SU-DHL-6 (cell line): ENCODE data around the gene ACAP3.

Experiments
- H2AFZ ChIP-seq: fragments of 200-600 bp; sonication (generic); 2 replicates; pipeline ENCODE4 v1.6.1; 2014; ENCODE audit warnings: low read depth, mild to moderate bottlenecking, moderate library complexity, mixed read lengths, antibody characterized with exemption, low read length; ENCODE audit not compliant: severe bottlenecking
- H3F3A ChIP-seq: fragments of 200-600 bp; shearing (Covaris generic); 2 replicates; pipeline ENCODE4 v1.6.0; 2016; ENCODE audit warnings: antibody characterized with exemption, mild to moderate bottlenecking; ENCODE audit not compliant: insufficient read depth
- H3K27ac ChIP-seq: fragments of 200-600 bp; sonication (generic); 2 replicates; pipeline ENCODE4 v1.5.1; 2016; ENCODE audit warnings: low read depth, mild to moderate bottlenecking, low read length, moderate library complexity, mixed read lengths
- H3K27me3 ChIP-seq: fragments of 200-600 bp; sonication (generic), shearing (Covaris generic); 2 replicates; pipeline ENCODE4 v1.6.0; 2014; ENCODE audit warnings: mild to moderate bottlenecking, low read length
- H3K36me3 ChIP-seq: fragments of 200-600 bp; sonication (generic); 2 replicates; pipeline ENCODE4 v1.6.1; 2014; ENCODE audit warnings: mild to moderate bottlenecking, low read length, mixed read lengths
- H3K4me2 ChIP-seq: fragments of 300-600, 200-600 bp; shearing (Covaris generic), sonication (generic); 2 replicates; pipeline ENCODE4 v1.6.0; 2014; ENCODE audit warnings: low read length, low read depth, mild to moderate bottlenecking; ENCODE audit not compliant: poor library complexity, severe bottlenecking
- H3K4me3 ChIP-seq: fragments of 200-600 bp; sonication (generic); 2 replicates; pipeline ENCODE4 v1.5.1; 2014; ENCODE audit warnings: antibody characterized with exemption, low read length, mild to moderate bottlenecking, mixed read lengths; ENCODE audit not compliant: insufficient read depth, poor library complexity, severe bottlenecking
- H3K79me2 ChIP-seq: fragments of 200-600 bp; sonication (generic); 2 replicates; pipeline ENCODE4 v1.6.1; 2014; ENCODE audit warnings: mild to moderate bottlenecking, low read length, moderate library complexity; ENCODE audit not compliant: insufficient read depth
- H3K9ac ChIP-seq: fragments of 200-600 bp; sonication (generic); 2 replicates; pipeline ENCODE4 v1.7.0; 2014; ENCODE audit warnings: mild to moderate bottlenecking, low read length
- H3K9me2 ChIP-seq: fragments of 200-600 bp; sonication (generic); replicated peaks from 2 replicates; pipeline ENCODE4 v1.6.1; 2014; ENCODE audit warnings: low read length; ENCODE audit not compliant: insufficient read depth
- H3K9me3 ChIP-seq: fragments of 200-600 bp; sonication (generic); 2 replicates; pipeline ENCODE4 v1.6.1; 2014; ENCODE audit warnings: low read length, mixed read lengths; ENCODE audit not compliant: insufficient read depth
- H4K20me1 ChIP-seq: fragments of 200-600 bp; sonication (generic); 2 replicates; pipeline ENCODE4 v1.6.1; 2014; ENCODE audit warnings: low read depth, mild to moderate bottlenecking, antibody characterized with exemption, low read length, moderate library complexity, mixed read lengths
- CTCF ChIP-seq: fragments of 200-600 bp; sonication (generic); IDR thresholded peaks from one replicate; pipeline ENCODE4 v1.5.1; 2017; ENCODE audit warnings: antibody characterized with exemption, mild to moderate bottlenecking, low read length, moderate library complexity; ENCODE audit not compliant: insufficient read depth, poor library complexity, severe bottlenecking
- EZH2phosphoT487 ChIP-seq: fragments of 200-600 bp; sonication (generic), shearing (Covaris generic); conservative IDR thresholded peaks from 2 replicates; pipeline ENCODE4 v1.6.1; 2018; ENCODE audit warnings: mild to moderate bottlenecking, antibody characterized with exemption, low read length, moderate library complexity, mixed read lengths

The ACAP3 gene

GRCh38 chr1:1342061-1342562, 34.4 kb upstream of the ACAP3 start:
- no peaks in the 10 kb centered on the region for H4K20me1 ChIP-seq
- no peak overlapping the region for H3K27ac ChIP-seq
- H3K4me3 ChIP-seq = no peak overlapping the region
- no peaks in the 10 kb centered on the region for H3F3A ChIP-seq
- no peaks in the 10 kb centered on the region for H3K36me3 ChIP-seq
- no peaks in the 10 kb centered on the region for H3K27me3 ChIP-seq
- H3K79me2 ChIP-seq = peaks cover 6% of the 10 kb centered on the region; the same call in 1 of the 2 replicates
- H3K9me3 ChIP-seq = no peaks in the 10 kb centered on the region
- H2AFZ ChIP-seq = no peak overlapping the region
- H3K9ac ChIP-seq = no peak overlapping the region
- no peak for TF ChIP-seq CTCF
- no peak for TF ChIP-seq EZH2phosphoT487
- H3K4me2 ChIP-seq = no peak overlapping the region
- H3K9me2 ChIP-seq = no peaks in the 10 kb centered on the region

GRCh38 chr1:1341549-1342021, 33.9 kb upstream of the ACAP3 start:
- Histone ChIP-seq H3K79me2 (peaks cover 4% of the 10 kb centered on the region; the same call in 1 of the 2 replicates), H3K9me3 (no peaks in the 10 kb centered on the region), H2AFZ (no peak overlapping the region), H3K4me3 (no peak overlapping the region), H3K36me3 (no peaks in the 10 kb centered on the region), H3K9me2 (no peaks in the 10 kb centered on the region), H3F3A (no peaks in the 10 kb centered on the region), H4K20me1 (no peaks in the 10 kb centered on the region), H3K27ac (no peak overlapping the region), H3K27me3 (no peaks in the 10 kb centered on the region), H3K9ac (no peak overlapping the region), H3K4me2 (no peak overlapping the region)
- TF ChIP-seq EZH2phosphoT487 = no peak
- no peak for TF ChIP-seq CTCF

- Histone ChIP-seq H3K9ac (no peak overlapping the region), H3F3A (no peaks in the 10 kb centered on the region), H3K9me2 (no peaks in the 10 kb centered on the region), H3K4me2 (no peak overlapping the region), H3K4me3 (no peak overlapping the region), H3K27me3 (no peaks in the 10 kb centered on the region), H3K36me3 (no peaks in the 10 kb centered on the region), H2AFZ (no peak overlapping the region), H3K79me2 (peaks cover 2% of the 10 kb centered on the region; the same call in 1 of the 2 replicates), H3K9me3 (no peaks in the 10 kb centered on the region), H4K20me1 (no peaks in the 10 kb centered on the region), H3K27ac (no peak overlapping the region)
- no peak for TF ChIP-seq EZH2phosphoT487
Observed at GRCh38 chr1:1340791-1341548, 33.2 kb upstream of the ACAP3 start.

GRCh38 chr1:1340185-1340584, 32.5 kb upstream of the ACAP3 start:
- no peak overlapping the region for H3K27ac ChIP-seq
- no peaks in the 10 kb centered on the region for H3K79me2 ChIP-seq
- no peaks in the 10 kb centered on the region for H3K9me2 ChIP-seq
- TF ChIP-seq EZH2phosphoT487 = no peak
- no peak for TF ChIP-seq CTCF
- no peak overlapping the region for H3K4me2 ChIP-seq
- H3K36me3 ChIP-seq = no peaks in the 10 kb centered on the region
- H2AFZ ChIP-seq = no peak overlapping the region
- H4K20me1 ChIP-seq = no peaks in the 10 kb centered on the region
- no peak overlapping the region for H3K9ac ChIP-seq
- no peak overlapping the region for H3K4me3 ChIP-seq
- H3F3A ChIP-seq = no peaks in the 10 kb centered on the region
- H3K27me3 ChIP-seq = no peaks in the 10 kb centered on the region
- no peaks in the 10 kb centered on the region for H3K9me3 ChIP-seq
